HL-60/S4 (cell line): ENCODE measurements around the gene ATAD5.

Source experiments
- in situ Hi-C: fragments of 300-500 bp; cut with MboI; formaldehyde crosslinking; loops from 2 replicates; pipeline ENCODE4 v1.14.3; 2022; ENCODE audit warnings: low sequenced_read_pairs

ATAD5 gene

DNA sequence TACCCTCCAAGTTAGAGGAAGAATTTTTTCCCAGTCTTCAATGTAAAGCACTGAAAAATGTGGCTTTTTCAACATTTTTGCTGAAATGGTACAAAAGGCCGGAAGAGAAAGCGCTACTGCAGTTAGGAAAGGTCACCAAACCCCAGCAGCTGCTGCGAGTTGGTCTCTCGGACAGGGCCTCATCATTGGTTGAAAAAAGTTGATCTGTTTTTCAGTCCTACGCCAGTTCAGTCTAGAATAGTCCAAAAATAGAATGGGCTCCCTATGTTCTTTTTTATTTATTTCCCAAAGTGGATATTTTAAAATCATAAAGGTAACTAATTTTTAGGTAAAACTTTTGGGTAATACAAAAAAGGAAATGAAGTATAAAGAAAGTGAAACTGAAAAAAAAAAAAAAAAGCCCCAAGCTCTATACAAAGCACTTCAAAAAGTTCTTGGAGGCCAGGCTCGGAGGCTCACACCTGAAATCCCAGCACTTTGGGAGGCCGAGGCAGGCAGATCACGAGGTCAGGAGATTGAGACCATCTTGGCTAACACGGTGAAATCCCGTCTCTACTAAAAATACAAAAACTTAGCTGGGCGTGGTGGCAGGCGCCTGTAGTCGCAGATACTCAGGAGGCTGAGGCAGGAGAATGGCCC is 107.4 kb downstream of the ATAD5 start:
- in situ Hi-C loops: no loop called here

DNA sequence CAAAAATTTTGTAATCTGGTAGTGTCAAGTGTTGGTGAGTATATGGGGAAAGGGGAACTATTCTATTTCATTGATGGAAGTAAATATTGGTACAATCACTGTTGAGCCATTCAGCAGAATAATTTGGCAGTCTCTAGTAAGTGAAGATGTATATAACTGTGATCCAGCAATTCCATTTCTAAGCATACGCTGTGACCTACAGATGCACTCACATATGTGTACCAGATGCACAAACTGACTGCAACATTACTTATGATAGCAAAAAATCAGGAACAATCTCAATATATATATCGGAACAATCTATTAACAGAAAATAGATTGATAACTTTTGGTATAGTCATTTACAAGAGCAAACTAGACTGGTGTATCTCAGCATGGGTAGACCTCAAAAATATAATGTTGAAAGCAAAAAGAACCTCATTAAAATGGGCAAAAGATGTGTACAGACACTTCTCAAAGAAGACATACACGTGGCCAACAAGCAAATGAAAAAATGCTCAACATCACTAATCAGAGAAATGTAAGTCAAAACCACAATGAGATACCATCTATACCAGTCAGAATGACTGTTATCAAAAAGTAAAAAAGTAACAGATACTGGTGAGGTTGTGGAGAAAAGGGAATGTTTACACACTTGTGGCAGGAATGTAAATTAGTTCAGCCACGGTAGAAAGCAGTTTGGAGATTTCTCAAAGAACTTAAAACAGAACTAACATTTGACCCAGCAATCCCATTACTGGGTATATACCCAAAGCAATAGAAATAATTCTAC is 110.7 kb downstream of the ATAD5 start:
- in situ Hi-C loops: no loop called here
